Neutrophil (primary cell): ENCODE results near the gene OR9A4.

ENCODE experiments used
- H3K27ac ChIP-seq: fragments of 200-600 bp; sonication (generic); 2 replicates; pipeline ENCODE4 v1.5.1; 2016; ENCODE audit warnings: mild to moderate bottlenecking, moderate library complexity
- H3K27me3 ChIP-seq: fragments of 200-600 bp; sonication (generic); 2 replicates; pipeline ENCODE4 v1.6.0; 2016; ENCODE audit warnings: mild to moderate bottlenecking
- H3K36me3 ChIP-seq: fragments of 200-600 bp; sonication (generic); 2 replicates; pipeline ENCODE4 v1.5.1; 2017
- H3K4me1 ChIP-seq, 2 experiments: fragments of 200-600 bp in 1 of 2; sonication (generic) in 1 of 2; 1 replicate in 1 of 2; 2 replicates in 1 of 2; pipeline versions ENCODE4 v1.5.1 to v1.6.1; 2013 to 2016; ENCODE audit warnings: low read depth in 1 of 2, low read length in 1 of 2, mild to moderate bottlenecking in 1 of 2, moderate library complexity in 1 of 2; ENCODE audit not compliant: control insufficient read depth in 1 of 2, insufficient read depth in 1 of 2
- H3K4me3 ChIP-seq, 2 experiments: fragments of 200-600 bp in 1 of 2; sonication (generic) in 1 of 2; 1 replicate in 1 of 2; 2 replicates in 1 of 2; pipeline ENCODE4 v1.5.1; 2013 to 2016; ENCODE audit warnings: low read depth in 1 of 2, low read length in 1 of 2, mild to moderate bottlenecking in 1 of 2, moderate library complexity in 1 of 2
- H3K9me3 ChIP-seq: fragments of 200-600 bp; sonication (generic); 2 replicates; pipeline ENCODE4 v1.5.1; 2016
- TF ChIP-seq, protein P1 (sequence below): fragments of 200-600 bp; sonication (generic); IDR thresholded peaks from 2 replicates; pipeline ENCODE4 v1.5.1; 2016; ENCODE audit warnings: antibody characterized with exemption

OR9A4 gene

DNA sequence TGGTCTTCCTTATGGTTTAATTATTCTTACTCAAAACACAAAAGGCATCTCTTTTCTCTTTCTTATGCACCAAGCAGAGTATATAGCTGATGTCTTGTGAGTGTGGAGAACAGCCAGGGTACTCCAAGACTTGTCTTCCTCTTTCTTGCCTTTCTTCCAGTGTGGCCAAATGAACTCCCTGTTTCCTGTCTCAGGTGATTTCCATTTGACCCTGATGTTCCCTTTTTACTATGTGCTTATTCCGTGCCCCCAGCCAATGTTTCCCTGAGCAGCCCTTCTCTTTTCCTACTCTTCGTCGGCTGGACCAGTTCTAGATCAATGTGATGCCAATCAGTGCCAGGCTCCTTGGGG, 12.6 kb downstream of the OR9A4 start:
- TF ChIP-seq, protein P1, sequence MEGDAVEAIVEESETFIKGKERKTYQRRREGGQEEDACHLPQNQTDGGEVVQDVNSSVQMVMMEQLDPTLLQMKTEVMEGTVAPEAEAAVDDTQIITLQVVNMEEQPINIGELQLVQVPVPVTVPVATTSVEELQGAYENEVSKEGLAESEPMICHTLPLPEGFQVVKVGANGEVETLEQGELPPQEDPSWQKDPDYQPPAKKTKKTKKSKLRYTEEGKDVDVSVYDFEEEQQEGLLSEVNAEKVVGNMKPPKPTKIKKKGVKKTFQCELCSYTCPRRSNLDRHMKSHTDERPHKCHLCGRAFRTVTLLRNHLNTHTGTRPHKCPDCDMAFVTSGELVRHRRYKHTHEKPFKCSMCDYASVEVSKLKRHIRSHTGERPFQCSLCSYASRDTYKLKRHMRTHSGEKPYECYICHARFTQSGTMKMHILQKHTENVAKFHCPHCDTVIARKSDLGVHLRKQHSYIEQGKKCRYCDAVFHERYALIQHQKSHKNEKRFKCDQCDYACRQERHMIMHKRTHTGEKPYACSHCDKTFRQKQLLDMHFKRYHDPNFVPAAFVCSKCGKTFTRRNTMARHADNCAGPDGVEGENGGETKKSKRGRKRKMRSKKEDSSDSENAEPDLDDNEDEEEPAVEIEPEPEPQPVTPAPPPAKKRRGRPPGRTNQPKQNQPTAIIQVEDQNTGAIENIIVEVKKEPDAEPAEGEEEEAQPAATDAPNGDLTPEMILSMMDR = no peak
- peaks cover 28 to 30% of the 10 kb centered on the region in 2 experiments for H3K4me1 ChIP-seq
- H3K9me3 ChIP-seq = no peaks in the 10 kb centered on the region
- no peaks in the 10 kb centered on the region for H3K36me3 ChIP-seq
- H3K27ac ChIP-seq = peak overlapping the region; percentile 78
- H3K4me3 ChIP-seq = peak overlapping the region in 1 of 2 experiments; percentile 25
- no peaks in the 10 kb centered on the region for H3K27me3 ChIP-seq

DNA sequence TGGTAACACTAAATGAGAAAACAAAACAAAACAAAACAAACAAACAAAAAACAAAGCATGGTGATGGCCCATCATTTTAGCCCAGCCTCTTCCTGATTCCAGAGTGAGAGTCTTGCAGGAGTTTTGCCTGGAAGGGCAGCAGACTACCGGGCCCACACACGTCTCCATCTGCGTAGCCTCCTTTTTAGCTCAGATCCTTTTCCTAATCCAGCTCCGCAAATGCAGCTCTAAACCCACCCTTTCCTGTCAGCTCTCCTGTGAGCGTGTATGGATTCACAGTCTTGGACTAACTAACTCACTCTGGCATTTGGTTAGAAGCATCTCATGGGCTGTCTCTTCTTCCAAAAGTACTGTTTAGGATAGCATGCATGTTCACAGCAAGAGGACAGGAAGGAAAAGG, 14.0 kb downstream of the OR9A4 start:
- Histone ChIP-seq H3K9me3 (no peaks in the 10 kb centered on the region), H3K36me3 (peaks cover 1% of the 10 kb centered on the region), H3K4me3 (no peak overlapping the region), H3K27ac (peak overlapping the region; percentile 78), H3K27me3 (no peaks in the 10 kb centered on the region), H3K4me1 (peaks cover 28 to 30% of the 10 kb centered on the region in 2 experiments)
- TF ChIP-seq, protein P1 = no peak

- H3K4me3 ChIP-seq = no peak overlapping the region
- H3K36me3 ChIP-seq = no peaks in the 10 kb centered on the region
- no peaks in the 10 kb centered on the region for H3K9me3 ChIP-seq
- no peaks in the 10 kb centered on the region for H3K27me3 ChIP-seq
- no peak overlapping the region for H3K27ac ChIP-seq
- TF ChIP-seq, protein P1 = no peak
- peaks cover 56 to 61% of the 10 kb centered on the region in 2 experiments for H3K4me1 ChIP-seq
Observed at GRCh38 chr7:141941075-141941474, 24.9 kb downstream of the OR9A4 start.

DNA sequence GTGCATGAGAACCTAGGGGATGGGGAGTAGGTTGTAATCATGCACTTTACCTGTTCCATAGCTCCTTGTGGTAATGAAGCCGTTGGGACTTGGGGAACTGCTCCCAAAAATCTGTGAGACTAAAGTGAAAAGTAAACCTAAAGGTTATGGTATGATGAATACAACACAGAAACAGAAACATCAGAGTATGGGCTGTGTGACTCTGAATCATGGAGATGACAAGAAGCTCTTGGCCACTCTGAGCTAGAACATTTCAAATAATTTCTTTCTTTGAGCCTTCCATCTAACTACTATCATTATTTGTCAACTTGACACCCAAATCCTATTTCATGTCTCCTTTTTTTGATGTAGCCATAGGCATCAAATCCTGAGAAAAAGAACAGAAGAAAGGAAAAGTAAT, 27.6 kb downstream of the OR9A4 start:
- Histone ChIP-seq H3K4me1 (peaks cover 67 to 69% of the 10 kb centered on the region in 2 experiments), H3K27ac (peak overlapping the region; percentile 81), H3K27me3 (no peaks in the 10 kb centered on the region), H3K9me3 (no peaks in the 10 kb centered on the region), H3K36me3 (no peaks in the 10 kb centered on the region), H3K4me3 (no peak overlapping the region)
- TF ChIP-seq, protein P1 = no peak

- H3K27ac ChIP-seq = peak overlapping the region; percentile 81
- no peaks in the 10 kb centered on the region for H3K27me3 ChIP-seq
- TF ChIP-seq, protein P1 = no peak
- H3K4me3 ChIP-seq = peak overlapping the region; percentile 37 to 55
- H3K4me1 ChIP-seq = peaks cover 75 to 77% of the 10 kb centered on the region in 2 experiments
- H3K9me3 ChIP-seq = no peaks in the 10 kb centered on the region
- H3K36me3 ChIP-seq = no peaks in the 10 kb centered on the region
Observed at GRCh38 chr7:141944811-141945210, 28.6 kb downstream of the OR9A4 start.

DNA sequence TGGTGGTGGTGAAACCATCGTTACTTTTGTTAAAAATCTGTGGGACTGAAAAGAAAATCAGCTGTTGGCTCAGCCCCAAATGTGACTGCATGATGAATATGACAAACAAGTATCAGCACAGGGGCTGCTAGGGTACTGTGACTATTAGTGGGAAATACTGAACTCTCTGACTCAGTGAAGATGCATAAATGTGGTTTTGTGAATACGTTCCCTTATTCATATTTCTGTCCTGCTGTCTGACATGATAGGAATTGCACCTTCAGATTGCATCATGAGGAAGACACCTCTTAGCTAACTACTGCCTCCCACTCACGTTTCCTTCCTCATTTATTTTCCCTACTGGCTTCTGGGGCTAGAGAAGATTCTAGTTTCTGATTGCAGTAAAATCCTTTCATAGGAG, 29.2 kb downstream of the OR9A4 start:
- Histone ChIP-seq H3K27me3 (no peaks in the 10 kb centered on the region), H3K27ac (peak overlapping the region; percentile 81), H3K36me3 (no peaks in the 10 kb centered on the region), H3K4me1 (peaks cover 79 to 82% of the 10 kb centered on the region in 2 experiments), H3K4me3 (peak overlapping the region; percentile 37 to 55), H3K9me3 (no peaks in the 10 kb centered on the region)
- TF ChIP-seq, protein P1 = peak; percentile 31
